GM12878 (cell line): Measurements from ENCODE around the gene ARL15.

ENCODE experiments used
- POLR2A ChIP-seq: IDR thresholded peaks from 2 replicates; pipeline ENCODE4 v1.6.1; 2011; ENCODE audit warnings: low read depth, mild to moderate bottlenecking, low read length
- TF ChIP-seq, protein P1 (sequence below): fragments of 450-650 bp; formaldehyde crosslinking; IDR thresholded peaks from 2 replicates; pipeline ENCODE4 v1.5.0; 2022; ENCODE audit warnings: mild to moderate bottlenecking, missing genetic modification characterization

DNA sequence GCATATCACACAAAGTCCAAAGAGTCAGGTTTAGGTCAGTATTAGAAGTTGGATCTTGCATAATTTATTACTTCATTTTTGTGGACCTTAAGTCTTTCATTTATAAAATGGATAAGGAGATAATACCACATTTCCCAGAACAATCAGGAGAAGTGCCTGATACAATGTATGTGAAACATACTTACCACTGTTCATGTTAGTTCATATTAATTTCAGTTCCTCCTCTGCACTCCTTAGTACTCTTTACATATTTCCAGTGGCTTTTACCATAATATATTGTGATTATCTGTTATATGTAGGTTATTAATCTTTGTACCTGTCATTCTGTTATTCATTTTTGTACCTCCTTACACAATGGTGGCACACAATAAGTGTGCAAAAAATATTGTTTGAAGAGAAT is 214.4 kb downstream of the ARL15 start:
- TF ChIP-seq, protein P1, sequence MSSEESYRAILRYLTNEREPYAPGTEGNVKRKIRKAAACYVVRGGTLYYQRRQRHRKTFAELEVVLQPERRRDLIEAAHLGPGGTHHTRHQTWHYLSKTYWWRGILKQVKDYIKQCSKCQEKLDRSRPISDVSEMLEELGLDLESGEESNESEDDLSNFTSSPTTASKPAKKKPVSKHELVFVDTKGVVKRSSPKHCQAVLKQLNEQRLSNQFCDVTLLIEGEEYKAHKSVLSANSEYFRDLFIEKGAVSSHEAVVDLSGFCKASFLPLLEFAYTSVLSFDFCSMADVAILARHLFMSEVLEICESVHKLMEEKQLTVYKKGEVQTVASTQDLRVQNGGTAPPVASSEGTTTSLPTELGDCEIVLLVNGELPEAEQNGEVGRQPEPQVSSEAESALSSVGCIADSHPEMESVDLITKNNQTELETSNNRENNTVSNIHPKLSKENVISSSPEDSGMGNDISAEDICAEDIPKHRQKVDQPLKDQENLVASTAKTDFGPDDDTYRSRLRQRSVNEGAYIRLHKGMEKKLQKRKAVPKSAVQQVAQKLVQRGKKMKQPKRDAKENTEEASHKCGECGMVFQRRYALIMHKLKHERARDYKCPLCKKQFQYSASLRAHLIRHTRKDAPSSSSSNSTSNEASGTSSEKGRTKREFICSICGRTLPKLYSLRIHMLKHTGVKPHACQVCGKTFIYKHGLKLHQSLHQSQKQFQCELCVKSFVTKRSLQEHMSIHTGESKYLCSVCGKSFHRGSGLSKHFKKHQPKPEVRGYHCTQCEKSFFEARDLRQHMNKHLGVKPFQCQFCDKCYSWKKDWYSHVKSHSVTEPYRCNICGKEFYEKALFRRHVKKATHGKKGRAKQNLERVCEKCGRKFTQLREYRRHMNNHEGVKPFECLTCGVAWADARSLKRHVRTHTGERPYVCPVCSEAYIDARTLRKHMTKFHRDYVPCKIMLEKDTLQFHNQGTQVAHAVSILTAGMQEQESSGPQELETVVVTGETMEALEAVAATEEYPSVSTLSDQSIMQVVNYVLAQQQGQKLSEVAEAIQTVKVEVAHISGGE (CRISPR knock-in tag) = no peak
- TF ChIP-seq POLR2A = no peak
